Memory B cell (primary cell): ENCODE results near the gene FBXL15.
A peak's percentile ranks its signal among the peaks of the same experiment; 100 is the strongest.

ENCODE experiments used
- ATAC-seq: fragments of 150-1000 bp; cut with Tn5 transposase; 2 replicates; pipeline ENCODE4 v1.10.0; 2021; ENCODE audit warnings: low read depth, mild to moderate bottlenecking, moderate library complexity
- DNase-seq, 2 donors: peaks; one replicate each; pipeline ENCODE4 v3.0.0; 2022; ENCODE audit warnings: low spot score in 2 of 2
- H3K27ac Mint-ChIP-seq: one replicate; pipeline ENCODE4 v1.8.0; 2022; ENCODE audit warnings: mild to moderate bottlenecking, moderate library complexity, mixed read lengths
- H3K27me3 Mint-ChIP-seq: one replicate; pipeline ENCODE4 v1.8.0; 2022; ENCODE audit warnings: mixed read lengths
- H3K36me3 Mint-ChIP-seq: one replicate; pipeline ENCODE4 v1.8.0; 2022; ENCODE audit warnings: mild to moderate bottlenecking, mixed read lengths
- H3K4me1 Mint-ChIP-seq: one replicate; pipeline ENCODE4 v1.8.0; 2022; ENCODE audit warnings: mixed read lengths
- H3K4me3 Mint-ChIP-seq: one replicate; pipeline ENCODE4 v1.8.0; 2022; ENCODE audit warnings: mild to moderate bottlenecking, moderate library complexity, mixed read lengths
- H3K9me3 Mint-ChIP-seq: one replicate; pipeline ENCODE4 v1.8.0; 2022; ENCODE audit warnings: mixed read lengths

Gene FBXL15

DNA sequence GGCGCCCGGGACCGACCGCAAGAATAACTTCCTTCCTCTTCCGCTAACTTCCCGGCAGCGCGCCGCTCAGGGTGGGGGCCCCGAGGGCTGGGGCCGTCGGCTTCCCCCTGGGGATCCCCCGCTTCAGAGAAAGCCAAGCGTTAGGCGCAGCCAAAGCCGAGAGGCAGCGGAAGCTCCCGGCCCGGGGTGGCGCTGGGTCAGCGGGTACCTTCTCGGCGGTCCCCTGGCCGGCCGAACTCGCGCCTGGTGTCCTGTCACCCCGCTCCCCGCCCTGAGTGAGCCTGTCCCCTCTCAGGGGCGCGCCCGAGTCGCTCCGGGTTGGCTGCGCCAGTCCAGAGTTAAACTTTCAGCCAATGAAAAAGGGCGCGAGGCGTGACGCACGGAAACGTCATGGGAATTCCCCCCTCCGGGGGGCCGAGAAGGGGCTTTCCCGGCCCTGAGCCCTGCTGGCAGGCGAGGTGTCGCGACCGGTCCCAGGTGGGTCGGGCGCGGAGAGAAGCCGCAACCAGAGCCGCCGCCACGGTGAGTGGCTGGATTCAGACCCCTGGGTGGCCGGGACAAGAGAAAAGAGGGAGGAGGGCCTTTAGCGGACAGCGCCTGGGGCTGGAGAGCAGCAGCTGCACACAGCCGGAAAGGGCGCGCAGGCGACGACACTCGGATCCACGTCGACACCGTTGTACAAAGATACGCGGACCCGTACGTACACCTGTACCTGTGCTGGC is 26.4 kb upstream of the FBXL15 start:
- ATAC-seq, result peak; percentile 71
- peaks cover 12% of the 10 kb centered on the region for H3K36me3 Mint-ChIP-seq

GRCh38 chr10:102394801-102395399 is 25.7 kb upstream of the FBXL15 start:
- peak overlapping the region; percentile 100 for H3K27ac Mint-ChIP-seq
- H3K36me3 Mint-ChIP-seq, result peaks cover 17% of the 10 kb centered on the region
- peak; percentile 18 for ATAC-seq
- no peaks in the 10 kb centered on the region for H3K9me3 Mint-ChIP-seq
- H3K4me1 Mint-ChIP-seq, result peaks cover 37% of the 10 kb centered on the region
- no peak for DNase-seq
- H3K4me3 Mint-ChIP-seq, result peak overlapping the region; percentile 97
- no peaks in the 10 kb centered on the region for H3K27me3 Mint-ChIP-seq

More for the DNA sequence above, 26.4 kb upstream of the FBXL15 start:
- Mint-ChIP-seq H3K27me3 (no peaks in the 10 kb centered on the region), H3K4me1 (peaks cover 32% of the 10 kb centered on the region), H3K9me3 (no peaks in the 10 kb centered on the region), H3K27ac (peak overlapping the region; percentile 100), H3K4me3 (peak overlapping the region; percentile 97)
- DNase-seq, result peak; percentile 99

DNA sequence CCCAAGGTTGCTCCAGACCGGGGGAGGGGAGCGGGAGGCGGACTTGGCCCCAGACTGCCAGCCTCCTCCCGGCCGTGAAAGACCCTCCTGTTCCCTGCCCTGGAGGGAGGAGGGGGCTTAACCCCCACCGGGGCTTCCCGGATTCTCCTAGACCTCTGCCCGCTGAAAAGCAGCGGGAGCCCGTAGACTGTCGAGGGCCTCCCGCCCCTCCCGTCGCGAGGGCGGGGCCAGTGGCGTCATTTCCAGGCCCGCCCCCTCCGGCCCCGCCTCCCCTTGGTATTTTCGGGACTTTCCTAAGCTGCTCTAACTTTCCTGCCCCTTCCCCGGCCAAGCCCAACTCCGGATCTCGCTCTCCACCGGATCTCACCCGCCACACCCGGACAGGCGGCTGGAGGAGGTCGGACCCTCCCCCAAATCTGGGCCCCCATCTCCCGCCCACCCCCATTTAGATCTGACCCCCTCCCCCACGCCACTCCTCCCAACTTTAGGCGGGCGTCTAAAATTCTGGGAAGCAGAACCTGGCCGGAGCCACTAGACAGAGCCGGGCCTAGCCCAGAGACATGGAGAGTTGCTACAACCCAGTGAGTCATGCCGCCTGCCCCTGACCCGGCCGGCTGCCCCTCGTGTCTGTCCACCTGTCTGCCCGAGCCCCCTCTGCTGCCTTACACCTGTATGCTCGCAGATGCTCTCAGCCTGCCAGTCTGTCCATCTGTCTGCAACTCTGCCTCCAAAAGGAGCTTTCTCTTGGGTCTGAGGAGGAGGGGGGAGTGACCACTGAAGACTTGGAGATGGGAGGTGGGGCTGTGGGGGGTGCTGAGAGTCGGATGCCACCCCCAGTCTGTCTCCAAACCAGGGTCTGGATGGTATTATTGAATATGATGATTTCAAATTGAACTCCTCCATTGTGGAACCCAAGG is 25.0 kb upstream of the FBXL15 start, which contains the start of gene NFKB2:
Gene NFKB2 (plus strand): TSS at position 306 of the 917 bp plus-strand sequence. CDS start 255 bp downstream, at position 561.
- H3K9me3 Mint-ChIP-seq, result no peaks in the 10 kb centered on the region
- DNase-seq (peak; percentile 95), ATAC-seq (peak; percentile 37)
- H3K27me3 Mint-ChIP-seq, result no peaks in the 10 kb centered on the region
- peak within 1 kb of the TSS; percentile 97 for H3K4me3 Mint-ChIP-seq
- peaks cover 21% of the 10 kb centered on the region for H3K36me3 Mint-ChIP-seq
- H3K27ac Mint-ChIP-seq, result peak within 1 kb of the TSS; percentile 100
- peaks cover 37% of the 10 kb centered on the region for H3K4me1 Mint-ChIP-seq

DNA sequence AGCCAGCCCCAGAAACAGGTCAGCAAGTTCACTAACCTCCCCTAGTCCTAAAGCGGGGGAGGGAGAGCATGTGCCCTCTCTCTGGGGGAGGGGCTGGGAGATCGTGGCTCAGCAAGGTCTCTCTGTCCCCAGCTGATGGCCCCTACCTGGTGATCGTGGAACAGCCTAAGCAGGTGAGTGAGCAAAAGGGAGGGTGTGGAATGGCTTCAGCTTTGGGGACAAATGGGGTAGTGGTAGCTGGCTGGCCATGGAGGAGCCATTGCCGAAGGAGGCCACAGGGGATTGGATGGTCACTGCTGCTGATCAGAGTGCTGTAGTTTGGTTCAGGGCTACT is 24.4 kb upstream of the FBXL15 start:
- Mint-ChIP-seq H3K4me1 (peaks cover 37% of the 10 kb centered on the region), H3K27me3 (no peaks in the 10 kb centered on the region), H3K4me3 (peak overlapping the region; percentile 97), H3K36me3 (peaks cover 21% of the 10 kb centered on the region), H3K27ac (peak overlapping the region; percentile 100), H3K9me3 (no peaks in the 10 kb centered on the region)
- no peak for ATAC-seq
- DNase-seq, result no peak

GRCh38 chr10:102396730-102397151 is 23.9 kb upstream of the FBXL15 start:
- H3K9me3 Mint-ChIP-seq, result no peaks in the 10 kb centered on the region
- peaks cover 37% of the 10 kb centered on the region for H3K4me1 Mint-ChIP-seq
- peak overlapping the region; percentile 100 for H3K27ac Mint-ChIP-seq
- ATAC-seq, result no peak
- no peaks in the 10 kb centered on the region for H3K27me3 Mint-ChIP-seq
- H3K36me3 Mint-ChIP-seq, result peaks cover 22% of the 10 kb centered on the region
- DNase-seq, result no peak
- peak overlapping the region; percentile 97 for H3K4me3 Mint-ChIP-seq

DNA sequence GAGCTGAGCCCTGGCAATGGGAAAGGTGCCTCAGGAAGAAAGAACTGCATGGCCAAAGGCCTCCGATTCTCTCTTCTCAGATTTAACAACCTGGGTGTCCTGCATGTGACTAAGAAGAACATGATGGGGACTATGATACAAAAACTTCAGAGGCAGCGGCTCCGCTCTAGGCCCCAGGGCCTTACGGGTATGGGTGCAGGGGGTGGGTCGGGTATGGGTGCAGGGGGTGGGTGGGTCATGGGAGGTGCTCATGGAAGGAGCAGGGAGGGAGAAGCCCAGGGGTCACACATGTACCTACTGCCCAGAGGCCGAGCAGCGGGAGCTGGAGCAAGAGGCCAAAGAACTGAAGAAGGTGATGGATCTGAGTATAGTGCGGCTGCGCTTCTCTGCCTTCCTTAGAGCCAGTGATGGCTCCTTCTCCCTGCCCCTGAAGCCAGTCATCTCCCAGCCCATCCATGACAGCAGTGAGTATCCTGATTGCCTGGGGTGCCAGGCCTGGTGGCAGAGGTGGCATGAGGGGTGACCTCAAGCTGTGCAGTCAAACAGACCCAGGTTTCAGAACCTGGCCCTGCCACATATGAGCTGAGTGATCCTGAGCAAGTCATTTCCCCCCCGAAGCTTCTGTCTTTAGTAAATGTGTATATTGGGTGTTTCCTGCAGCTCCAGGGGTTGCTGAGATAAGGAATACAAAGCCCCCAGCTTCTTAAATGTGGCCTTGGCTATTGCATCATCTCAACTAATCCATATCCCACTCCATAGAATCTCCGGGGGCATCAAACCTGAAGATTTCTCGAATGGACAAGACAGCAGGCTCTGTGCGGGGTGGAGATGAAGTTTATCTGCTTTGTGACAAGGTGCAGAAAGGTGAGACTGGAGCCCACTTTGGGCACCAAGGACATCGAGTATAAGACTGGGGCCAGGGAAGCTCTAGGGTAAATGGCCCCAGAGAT is 23.1 kb upstream of the FBXL15 start:
- DNase-seq (no peak), ATAC-seq (no peak)
- H3K36me3 Mint-ChIP-seq, result peaks cover 25% of the 10 kb centered on the region
- peak overlapping the region; percentile 100 for H3K27ac Mint-ChIP-seq
- H3K27me3 Mint-ChIP-seq, result no peaks in the 10 kb centered on the region
- no peaks in the 10 kb centered on the region for H3K9me3 Mint-ChIP-seq
- H3K4me1 Mint-ChIP-seq, result peaks cover 37% of the 10 kb centered on the region
- H3K4me3 Mint-ChIP-seq, result peak overlapping the region; percentile 97

DNA sequence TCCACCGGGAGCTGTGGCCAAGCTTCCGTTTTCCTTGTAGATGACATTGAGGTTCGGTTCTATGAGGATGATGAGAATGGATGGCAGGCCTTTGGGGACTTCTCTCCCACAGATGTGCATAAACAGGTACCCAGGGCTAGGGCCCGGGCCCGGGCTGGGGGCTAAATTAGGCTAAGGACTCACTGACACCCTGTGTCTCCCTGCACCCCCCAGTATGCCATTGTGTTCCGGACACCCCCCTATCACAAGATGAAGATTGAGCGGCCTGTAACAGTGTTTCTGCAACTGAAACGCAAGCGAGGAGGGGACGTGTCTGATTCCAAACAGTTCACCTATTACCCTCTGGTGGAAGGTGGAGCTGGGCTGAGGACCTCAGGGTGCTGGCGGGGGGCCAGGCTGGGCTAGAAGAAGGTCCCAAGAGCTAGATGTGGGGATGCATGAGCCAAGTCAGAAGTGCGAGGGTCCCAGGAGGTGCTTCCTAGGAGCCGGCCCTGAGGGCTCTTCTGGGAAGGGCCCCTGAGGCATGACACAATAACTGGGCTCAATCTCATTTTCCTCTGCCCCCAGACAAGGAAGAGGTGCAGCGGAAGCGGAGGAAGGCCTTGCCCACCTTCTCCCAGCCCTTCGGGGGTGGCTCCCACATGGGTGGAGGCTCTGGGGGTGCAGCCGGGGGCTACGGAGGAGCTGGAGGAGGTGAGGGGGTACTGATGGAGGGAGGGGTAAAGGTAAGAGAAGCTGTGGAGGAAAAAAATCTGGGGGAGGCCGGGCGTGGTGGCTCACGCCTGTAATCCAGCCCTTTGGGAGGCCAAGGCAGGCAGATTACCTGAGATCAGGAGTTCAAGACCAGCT is 22.2 kb upstream of the FBXL15 start:
- Mint-ChIP-seq H3K4me3 (peak overlapping the region; percentile 69), H3K36me3 (peaks cover 25% of the 10 kb centered on the region), H3K27ac (peak overlapping the region; percentile 100), H3K4me1 (peaks cover 30% of the 10 kb centered on the region), H3K9me3 (no peaks in the 10 kb centered on the region), H3K27me3 (no peaks in the 10 kb centered on the region)
- ATAC-seq (no peak), DNase-seq (peak in 1 of 2 donors; percentile 33)

- ATAC-seq, result peak; percentile 48
- Mint-ChIP-seq H3K4me1 (peaks cover 35% of the 10 kb centered on the region), H3K9me3 (no peaks in the 10 kb centered on the region), H3K27me3 (no peaks in the 10 kb centered on the region), H3K36me3 (peaks cover 25% of the 10 kb centered on the region), H3K27ac (peak overlapping the region; percentile 100), H3K4me3 (peak overlapping the region; percentile 69)
- DNase-seq, result peak; percentile 89 to 94
These were observed 21.2 kb upstream of the FBXL15 start for GRCh38 chr10:102399217-102400021.

- ATAC-seq (no peak), DNase-seq (no peak)
- Mint-ChIP-seq H3K9me3 (no peaks in the 10 kb centered on the region), H3K27me3 (no peaks in the 10 kb centered on the region), H3K27ac (peak overlapping the region; percentile 100), H3K4me1 (peaks cover 33% of the 10 kb centered on the region), H3K36me3 (peaks cover 25% of the 10 kb centered on the region), H3K4me3 (no peak overlapping the region)
These were observed 20.6 kb upstream of the FBXL15 start for GRCh38 chr10:102400076-102400475.

DNA sequence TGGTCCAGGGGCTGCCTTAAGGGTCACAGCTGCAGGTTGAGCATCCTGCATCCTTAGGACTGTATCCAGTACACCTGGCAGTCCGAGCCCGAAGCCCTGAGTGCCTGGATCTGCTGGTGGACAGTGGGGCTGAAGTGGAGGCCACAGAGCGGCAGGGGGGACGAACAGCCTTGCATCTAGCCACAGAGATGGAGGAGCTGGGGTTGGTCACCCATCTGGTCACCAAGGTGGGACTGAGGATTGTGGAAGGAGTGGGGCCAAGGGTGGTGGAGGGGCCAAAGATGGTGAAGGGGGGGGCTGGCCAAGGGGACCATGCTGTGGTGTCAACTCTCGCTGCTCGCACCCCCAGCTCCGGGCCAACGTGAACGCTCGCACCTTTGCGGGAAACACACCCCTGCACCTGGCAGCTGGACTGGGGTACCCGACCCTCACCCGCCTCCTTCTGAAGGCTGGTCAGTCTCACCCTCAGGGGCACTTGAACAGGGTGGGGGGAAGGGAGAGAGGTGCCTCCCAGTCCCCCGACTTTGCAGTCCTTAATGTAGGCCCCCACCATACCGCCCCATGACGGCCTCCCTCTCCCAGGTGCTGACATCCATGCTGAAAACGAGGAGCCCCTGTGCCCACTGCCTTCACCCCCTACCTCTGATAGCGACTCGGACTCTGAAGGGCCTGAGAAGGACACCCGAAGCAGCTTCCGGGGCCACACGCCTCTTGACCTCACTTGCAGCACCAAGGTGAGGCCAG is 19.9 kb upstream of the FBXL15 start:
- no peak for ATAC-seq
- peaks cover 33% of the 10 kb centered on the region for H3K4me1 Mint-ChIP-seq
- H3K9me3 Mint-ChIP-seq, result no peaks in the 10 kb centered on the region
- H3K36me3 Mint-ChIP-seq, result peaks cover 25% of the 10 kb centered on the region
- peak overlapping the region; percentile 75 for H3K27ac Mint-ChIP-seq
- no peak overlapping the region for H3K4me3 Mint-ChIP-seq
- no peaks in the 10 kb centered on the region for H3K27me3 Mint-ChIP-seq
- DNase-seq, result no peak

DNA sequence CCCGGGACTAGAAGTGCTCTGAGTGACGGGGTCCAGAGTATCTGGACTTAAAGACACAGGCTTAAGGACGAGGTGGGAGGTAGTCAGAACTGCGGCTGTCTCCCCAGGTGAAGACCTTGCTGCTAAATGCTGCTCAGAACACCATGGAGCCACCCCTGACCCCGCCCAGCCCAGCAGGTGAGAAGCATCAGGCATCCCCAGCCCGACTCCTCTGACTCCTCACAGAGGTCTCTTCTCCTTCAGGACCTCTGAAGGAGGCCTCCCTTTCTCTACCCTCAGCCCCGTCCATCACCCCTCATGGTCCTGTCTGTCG is 19.3 kb upstream of the FBXL15 start:
- ATAC-seq, result no peak
- Mint-ChIP-seq H3K9me3 (no peaks in the 10 kb centered on the region), H3K4me3 (no peak overlapping the region), H3K27ac (peak overlapping the region; percentile 20), H3K4me1 (peaks cover 29% of the 10 kb centered on the region), H3K36me3 (peaks cover 21% of the 10 kb centered on the region), H3K27me3 (no peaks in the 10 kb centered on the region)
- no peak for DNase-seq
